Omental fat pad (tissue), 4 donors: ENCODE results near the gene SUSD6. TPM values are rescaled to one million over a fixed set of nuclear protein-coding genes. Genes with fewer than 3 reads are reported as not detected.
A peak's percentile ranks its signal among the peaks of the same experiment; 100 is the strongest.

ENCODE experiments used
- ATAC-seq: fragments of 150-250 bp; one replicate; pipeline ENCODE4 v1.9.1; 2016; ENCODE audit warnings: mild to moderate bottlenecking, moderate library complexity; ENCODE audit not compliant: low FRiP score
- DNase-seq: peaks from one replicate; pipeline ENCODE4 v3.0.0-alpha.2; 2019; ENCODE audit warnings: low spot score
- CTCF ChIP-seq, 3 donors: fragments of 450-650 bp; IDR thresholded peaks; one replicate each; pipeline ENCODE4 v1.5.1; 2016 to 2017; ENCODE audit warnings: antibody characterized with exemption in 3 of 3, mild to moderate bottlenecking in 3 of 3, moderate library complexity in 2 of 3
- total RNA-seq, 4 donors: library from RNA; depleted of rRNA; stranded (reverse); fragments of >200 nt; gene quantifications; one replicate each; pipeline ENCODE4 v1.1.0, GENCODE V29; 2016

SUSD6 gene
- total RNA-seq, 4 donors from 2014 or later, result 31.1 to 73.3 (median 52.7) TPM

GRCh38 chr14:69684461-69685217 lies 73.2 kb downstream of the SUSD6 start:
- TF ChIP-seq CTCF (IDR thresholded peaks at IDR 0.05), result no peak
- ATAC-seq (no peak), DNase-seq (no peak)

- TF ChIP-seq CTCF (IDR thresholded peaks at IDR 0.05), result no peak
- no peak for DNase-seq
- ATAC-seq, result peak; percentile 65
Observed at GRCh38 chr14:69685218-69685616, 73.8 kb downstream of the SUSD6 start.

- DNase-seq, result no peak
- no peak for TF ChIP-seq CTCF (IDR thresholded peaks at IDR 0.05)
- peak; percentile 73 for ATAC-seq
Observed at GRCh38 chr14:69685716-69686115, 74.3 kb downstream of the SUSD6 start.

GRCh38 chr14:69687606-69688298 lies 76.4 kb downstream of the SUSD6 start:
- TF ChIP-seq CTCF (IDR thresholded peaks at IDR 0.05), result no peak
- ATAC-seq, result no peak
- DNase-seq, result no peak

GRCh38 chr14:69688299-69688649 lies 76.9 kb downstream of the SUSD6 start:
- ATAC-seq, result no peak
- no peak for TF ChIP-seq CTCF (IDR thresholded peaks at IDR 0.05)
- DNase-seq, result no peak

GRCh38 chr14:69690042-69690441 lies 78.6 kb downstream of the SUSD6 start:
- TF ChIP-seq CTCF (IDR thresholded peaks at IDR 0.05), result no peak
- DNase-seq (no peak), ATAC-seq (no peak)

GRCh38 chr14:69692594-69692993 lies 81.2 kb downstream of the SUSD6 start:
- DNase-seq, result no peak
- no peak for TF ChIP-seq CTCF (IDR thresholded peaks at IDR 0.05)
- no peak for ATAC-seq
